HepG2 (cell line): Measurements from ENCODE around the gene CIBAR2. TPM values are rescaled to one million over a fixed set of nuclear protein-coding genes. Genes with fewer than 3 reads are reported as not detected.

ENCODE experiments used
- CBX5 ChIP-seq: sonication (generic); formaldehyde crosslinking; IDR thresholded peaks from 2 replicates; pipeline ENCODE4 v1.4.0; 2020; ENCODE audit warnings: missing genetic modification reagents, borderline replicate concordance
- GZF1 ChIP-seq: sonication (generic); formaldehyde crosslinking; IDR thresholded peaks from 2 replicates; pipeline ENCODE4 v1.5.1; 2020; ENCODE audit warnings: mild to moderate bottlenecking, missing genetic modification reagents
- ZNF234 ChIP-seq: sonication (generic); formaldehyde crosslinking; conservative IDR thresholded peaks from 2 replicates; pipeline ENCODE4 v1.5.1; 2020; ENCODE audit warnings: mild to moderate bottlenecking, missing genetic modification reagents
- ZNF850 ChIP-seq: sonication (generic); formaldehyde crosslinking; conservative IDR thresholded peaks from 2 replicates; pipeline ENCODE4 v1.9.0; 2021; ENCODE audit warnings: mild to moderate bottlenecking, missing genetic modification reagents
- ZSCAN21 ChIP-seq: sonication (generic); formaldehyde crosslinking; IDR thresholded peaks from 2 replicates; pipeline ENCODE4 v1.8.0; 2022; ENCODE audit warnings: mild to moderate bottlenecking, missing genetic modification reagents, moderate library complexity, borderline replicate concordance
- polyA plus RNA-seq, 8 experiments: library from polyadenylated mRNA; depleted of rRNA in 3 of 8; stranded (reverse) in 7 of 8; unstranded in 1 of 8; fragments of >200 nt; fragmentation: Illumina TruSeq in 4 of 8; extraction: Trizol in 4 of 8; gene quantifications; 2 replicates each; pipeline versions ENCODE4 v1.2.1 to v1.2.3, GENCODE V29; 2011 to 2016; ENCODE audit warnings: low read depth in 4 of 8, missing spikeins in 1 of 8, mixed read lengths in 1 of 8; ENCODE audit not compliant: insufficient read depth in 1 of 8
- total RNA-seq, 5 experiments: library from RNA; depleted of rRNA; stranded (reverse); fragments of >200 nt; fragmentation: Illumina TruSeq; extraction: Trizol; gene quantifications; 2 replicates each; pipeline ENCODE4 v1.2.3, GENCODE V29; 2016; ENCODE audit warnings: low read depth in 1 of 5
- TF ChIP-seq, protein P1 (sequence below): sonication (generic); formaldehyde crosslinking; IDR thresholded peaks from 2 replicates; pipeline ENCODE4 v1.4.0; 2020; ENCODE audit warnings: missing genetic modification reagents, borderline replicate concordance
- TF ChIP-seq, protein P2 (sequence below): sonication (generic); formaldehyde crosslinking; IDR thresholded peaks from 2 replicates; pipeline ENCODE4 v1.5.0; 2020; ENCODE audit warnings: mild to moderate bottlenecking, missing genetic modification reagents
- TF ChIP-seq, protein P3 (sequence below), 2 experiments: sonication (generic) in 1 of 2; formaldehyde crosslinking in 1 of 2; IDR thresholded peaks; 2 replicates each; pipeline versions ENCODE4 v1.4.0 to v1.6.1; 2016 to 2020; ENCODE audit warnings: borderline replicate concordance in 1 of 2, low read depth in 1 of 2, mild to moderate bottlenecking in 1 of 2, missing genetic modification reagents in 1 of 2
- TF ChIP-seq, protein P4 (sequence below): sonication (generic); formaldehyde crosslinking; IDR thresholded peaks from 2 replicates; pipeline ENCODE4 v1.8.0; 2022; ENCODE audit warnings: mild to moderate bottlenecking, missing genetic modification reagents, moderate library complexity

The CIBAR2 gene
- total and polyA plus RNA-seq, 2 of the 13 experiments (the other 11 are each of a cell fraction or from before 2014, with no cell fraction given), result not detected

DNA sequence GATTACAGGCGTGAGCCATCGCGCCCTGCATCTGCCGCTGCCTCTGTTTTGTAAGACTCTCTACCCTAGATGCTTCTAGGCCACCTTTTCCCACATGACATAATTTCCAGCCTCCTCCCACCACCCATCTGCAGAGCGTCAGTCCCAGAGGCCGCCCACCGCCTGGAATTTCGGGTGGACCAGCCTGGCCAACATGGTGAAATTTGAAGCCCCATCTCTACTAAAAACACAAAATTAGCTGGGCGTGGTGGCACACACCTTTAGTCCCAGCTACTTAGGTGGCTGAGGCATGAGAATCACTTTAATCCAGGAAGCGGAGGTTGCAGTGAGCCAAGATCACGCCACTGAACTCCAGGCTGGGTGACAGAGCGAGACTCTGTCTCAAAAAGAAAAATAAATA lies 5.1 kb upstream of the CIBAR2 start (continued):
- TF ChIP-seq, protein P1, sequence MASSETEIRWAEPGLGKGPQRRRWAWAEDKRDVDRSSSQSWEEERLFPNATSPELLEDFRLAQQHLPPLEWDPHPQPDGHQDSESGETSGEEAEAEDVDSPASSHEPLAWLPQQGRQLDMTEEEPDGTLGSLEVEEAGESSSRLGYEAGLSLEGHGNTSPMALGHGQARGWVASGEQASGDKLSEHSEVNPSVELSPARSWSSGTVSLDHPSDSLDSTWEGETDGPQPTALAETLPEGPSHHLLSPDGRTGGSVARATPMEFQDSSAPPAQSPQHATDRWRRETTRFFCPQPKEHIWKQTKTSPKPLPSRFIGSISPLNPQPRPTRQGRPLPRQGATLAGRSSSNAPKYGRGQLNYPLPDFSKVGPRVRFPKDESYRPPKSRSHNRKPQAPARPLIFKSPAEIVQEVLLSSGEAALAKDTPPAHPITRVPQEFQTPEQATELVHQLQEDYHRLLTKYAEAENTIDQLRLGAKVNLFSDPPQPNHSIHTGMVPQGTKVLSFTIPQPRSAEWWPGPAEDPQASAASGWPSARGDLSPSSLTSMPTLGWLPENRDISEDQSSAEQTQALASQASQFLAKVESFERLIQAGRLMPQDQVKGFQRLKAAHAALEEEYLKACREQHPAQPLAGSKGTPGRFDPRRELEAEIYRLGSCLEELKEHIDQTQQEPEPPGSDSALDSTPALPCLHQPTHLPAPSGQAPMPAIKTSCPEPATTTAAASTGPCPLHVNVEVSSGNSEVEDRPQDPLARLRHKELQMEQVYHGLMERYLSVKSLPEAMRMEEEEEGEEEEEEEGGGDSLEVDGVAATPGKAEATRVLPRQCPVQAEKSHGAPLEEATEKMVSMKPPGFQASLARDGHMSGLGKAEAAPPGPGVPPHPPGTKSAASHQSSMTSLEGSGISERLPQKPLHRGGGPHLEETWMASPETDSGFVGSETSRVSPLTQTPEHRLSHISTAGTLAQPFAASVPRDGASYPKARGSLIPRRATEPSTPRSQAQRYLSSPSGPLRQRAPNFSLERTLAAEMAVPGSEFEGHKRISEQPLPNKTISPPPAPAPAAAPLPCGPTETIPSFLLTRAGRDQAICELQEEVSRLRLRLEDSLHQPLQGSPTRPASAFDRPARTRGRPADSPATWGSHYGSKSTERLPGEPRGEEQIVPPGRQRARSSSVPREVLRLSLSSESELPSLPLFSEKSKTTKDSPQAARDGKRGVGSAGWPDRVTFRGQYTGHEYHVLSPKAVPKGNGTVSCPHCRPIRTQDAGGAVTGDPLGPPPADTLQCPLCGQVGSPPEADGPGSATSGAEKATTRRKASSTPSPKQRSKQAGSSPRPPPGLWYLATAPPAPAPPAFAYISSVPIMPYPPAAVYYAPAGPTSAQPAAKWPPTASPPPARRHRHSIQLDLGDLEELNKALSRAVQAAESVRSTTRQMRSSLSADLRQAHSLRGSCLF (CRISPR knock-in tag), result no peak
- TF ChIP-seq CBX5 (no peak), GZF1 (CRISPR knock-in tag) (no peak), ZNF234 (CRISPR knock-in tag) (no peak), ZSCAN21 (no peak), ZNF850 (no peak)
- TF ChIP-seq, protein P2, sequence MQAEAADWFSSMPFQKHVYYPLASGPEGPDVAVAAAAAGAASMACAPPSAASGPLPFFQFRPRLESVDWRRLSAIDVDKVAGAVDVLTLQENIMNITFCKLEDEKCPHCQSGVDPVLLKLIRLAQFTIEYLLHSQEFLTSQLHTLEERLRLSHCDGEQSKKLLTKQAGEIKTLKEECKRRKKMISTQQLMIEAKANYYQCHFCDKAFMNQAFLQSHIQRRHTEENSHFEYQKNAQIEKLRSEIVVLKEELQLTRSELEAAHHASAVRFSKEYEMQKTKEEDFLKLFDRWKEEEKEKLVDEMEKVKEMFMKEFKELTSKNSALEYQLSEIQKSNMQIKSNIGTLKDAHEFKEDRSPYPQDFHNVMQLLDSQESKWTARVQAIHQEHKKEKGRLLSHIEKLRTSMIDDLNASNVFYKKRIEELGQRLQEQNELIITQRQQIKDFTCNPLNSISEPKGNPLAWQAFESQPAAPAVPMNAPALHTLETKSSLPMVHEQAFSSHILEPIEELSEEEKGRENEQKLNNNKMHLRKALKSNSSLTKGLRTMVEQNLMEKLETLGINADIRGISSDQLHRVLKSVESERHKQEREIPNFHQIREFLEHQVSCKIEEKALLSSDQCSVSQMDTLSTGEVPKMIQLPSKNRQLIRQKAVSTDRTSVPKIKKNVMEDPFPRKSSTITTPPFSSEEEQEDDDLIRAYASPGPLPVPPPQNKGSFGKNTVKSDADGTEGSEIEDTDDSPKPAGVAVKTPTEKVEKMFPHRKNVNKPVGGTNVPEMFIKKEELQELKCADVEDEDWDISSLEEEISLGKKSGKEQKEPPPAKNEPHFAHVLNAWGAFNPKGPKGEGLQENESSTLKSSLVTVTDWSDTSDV, result no peak
- TF ChIP-seq, protein P3, sequence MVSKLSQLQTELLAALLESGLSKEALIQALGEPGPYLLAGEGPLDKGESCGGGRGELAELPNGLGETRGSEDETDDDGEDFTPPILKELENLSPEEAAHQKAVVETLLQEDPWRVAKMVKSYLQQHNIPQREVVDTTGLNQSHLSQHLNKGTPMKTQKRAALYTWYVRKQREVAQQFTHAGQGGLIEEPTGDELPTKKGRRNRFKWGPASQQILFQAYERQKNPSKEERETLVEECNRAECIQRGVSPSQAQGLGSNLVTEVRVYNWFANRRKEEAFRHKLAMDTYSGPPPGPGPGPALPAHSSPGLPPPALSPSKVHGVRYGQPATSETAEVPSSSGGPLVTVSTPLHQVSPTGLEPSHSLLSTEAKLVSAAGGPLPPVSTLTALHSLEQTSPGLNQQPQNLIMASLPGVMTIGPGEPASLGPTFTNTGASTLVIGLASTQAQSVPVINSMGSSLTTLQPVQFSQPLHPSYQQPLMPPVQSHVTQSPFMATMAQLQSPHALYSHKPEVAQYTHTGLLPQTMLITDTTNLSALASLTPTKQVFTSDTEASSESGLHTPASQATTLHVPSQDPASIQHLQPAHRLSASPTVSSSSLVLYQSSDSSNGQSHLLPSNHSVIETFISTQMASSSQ (IDR thresholded peaks at IDR 0.05; ENCODE audit: low read depth), result no peak
- TF ChIP-seq, protein P3 (CRISPR knock-in tag; IDR thresholded peaks at IDR 0.05; ENCODE audit: borderline replicate concordance), result no peak
- TF ChIP-seq, protein P4, sequence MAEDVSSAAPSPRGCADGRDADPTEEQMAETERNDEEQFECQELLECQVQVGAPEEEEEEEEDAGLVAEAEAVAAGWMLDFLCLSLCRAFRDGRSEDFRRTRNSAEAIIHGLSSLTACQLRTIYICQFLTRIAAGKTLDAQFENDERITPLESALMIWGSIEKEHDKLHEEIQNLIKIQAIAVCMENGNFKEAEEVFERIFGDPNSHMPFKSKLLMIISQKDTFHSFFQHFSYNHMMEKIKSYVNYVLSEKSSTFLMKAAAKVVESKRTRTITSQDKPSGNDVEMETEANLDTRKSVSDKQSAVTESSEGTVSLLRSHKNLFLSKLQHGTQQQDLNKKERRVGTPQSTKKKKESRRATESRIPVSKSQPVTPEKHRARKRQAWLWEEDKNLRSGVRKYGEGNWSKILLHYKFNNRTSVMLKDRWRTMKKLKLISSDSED (CRISPR knock-in tag), result no peak
